ENCODE data around the gene TSNAXIP1. TPM values are rescaled to one million over a fixed set of nuclear protein-coding genes. Genes with fewer than 3 reads are reported as not detected.
A peak's percentile ranks its signal among the peaks of the same experiment; 100 is the strongest.

Gene TSNAXIP1
- total RNA-seq, 3 donors from 2014 or later (not counting 1 experiment from before 2014, with no cell fraction given), result 0.15 to 0.68 TPM; not detected in 1

DNA sequence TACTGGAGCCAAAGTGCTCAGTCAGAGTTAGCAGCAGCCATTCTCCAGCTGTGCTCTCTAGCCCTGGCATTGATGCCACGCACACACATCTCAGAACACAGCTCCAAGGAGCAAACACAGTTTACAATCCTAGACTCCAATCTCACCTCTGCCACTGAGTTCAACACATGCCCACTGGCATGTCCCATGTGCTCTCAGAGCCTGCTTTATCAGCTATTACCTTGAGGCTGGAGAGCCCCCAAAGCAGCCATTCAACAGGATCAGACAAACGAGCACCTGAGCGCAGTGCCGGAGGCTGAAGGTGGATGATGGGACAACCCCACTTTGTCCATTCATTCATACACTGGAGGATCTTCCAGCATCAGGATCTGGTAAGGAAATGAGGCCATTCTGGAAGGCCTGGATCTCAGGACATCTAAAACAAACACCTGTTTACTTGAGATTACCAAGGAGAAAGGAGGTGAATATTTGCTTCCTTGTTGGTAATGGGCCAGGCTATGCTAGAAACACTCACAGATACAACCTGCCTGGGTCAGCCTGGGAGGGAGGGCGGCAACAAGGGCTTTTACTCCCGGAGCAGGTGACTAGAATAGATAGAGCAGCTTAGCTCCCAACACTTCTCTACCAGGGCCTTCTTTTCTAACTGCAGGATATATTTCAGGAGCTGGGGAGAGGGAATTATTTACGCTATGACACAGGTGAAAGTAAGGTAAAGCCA, 25.7 kb upstream of the TSNAXIP1 start:
- Histone ChIP-seq H3K4me1 (ENCODE audit: control insufficient read depth, insufficient read depth, low read length) (peaks cover 15% of the 10 kb centered on the region), H3K9me3 (ENCODE audit: control insufficient read depth, insufficient read depth, low read length) (no peaks in the 10 kb centered on the region), H3K36me3 (ENCODE audit: control insufficient read depth, insufficient read depth, low read length) (no peaks in the 10 kb centered on the region), H3K4me3 (ENCODE audit: low read length) (no peak overlapping the region), H3K27me3 (ENCODE audit: control insufficient read depth, insufficient read depth, low read length) (no peaks in the 10 kb centered on the region), H3K27ac (ENCODE audit: low read length) (no peak overlapping the region)
- intact Hi-C loops (cut with micrococcal nuclease), result no loop called here
- 88% methylated on average over 6 of the region's 7 CpGs for WGBS (ENCODE audit: insufficient coverage)
- peaks cover 20 to 23% of the 10 kb centered on the region in 2 donors for H3K4me1 Mint-ChIP-seq
- no peaks in the 10 kb centered on the region for H3K36me3 Mint-ChIP-seq
- no peak for TF ChIP-seq CTCF (IDR thresholded peaks at IDR 0.05)
- H3K27ac Mint-ChIP-seq, result peak overlapping the region; percentile 75 to 85
- no peaks in the 10 kb centered on the region for H3K9me3 Mint-ChIP-seq
- no peak overlapping the region for H3K4me3 Mint-ChIP-seq
- DNase-seq (no peak), ATAC-seq (peak in 1 of 3 donors; percentile 17)
- no peaks in the 10 kb centered on the region for H3K27me3 Mint-ChIP-seq (ENCODE audit: low read depth in 2 of 2)

- TF ChIP-seq CTCF (IDR thresholded peaks at IDR 0.05), result no peak
- H3K27ac Mint-ChIP-seq, result peak overlapping the region; percentile 75 to 85
- DNase-seq, result peak in 1 of 2 donors; percentile 49
- Histone ChIP-seq H3K36me3 (ENCODE audit: control insufficient read depth, insufficient read depth, low read length) (no peaks in the 10 kb centered on the region), H3K4me3 (ENCODE audit: low read length) (no peak overlapping the region), H3K4me1 (ENCODE audit: control insufficient read depth, insufficient read depth, low read length) (peaks cover 15% of the 10 kb centered on the region), H3K9me3 (ENCODE audit: control insufficient read depth, insufficient read depth, low read length) (no peaks in the 10 kb centered on the region), H3K27me3 (ENCODE audit: control insufficient read depth, insufficient read depth, low read length) (no peaks in the 10 kb centered on the region), H3K27ac (ENCODE audit: low read length) (peak overlapping the region; percentile 6)
- no peak overlapping the region for H3K4me3 Mint-ChIP-seq
- no peaks in the 10 kb centered on the region for H3K9me3 Mint-ChIP-seq
- H3K27me3 Mint-ChIP-seq (ENCODE audit: low read depth in 2 of 2), result no peaks in the 10 kb centered on the region
- H3K36me3 Mint-ChIP-seq, result no peaks in the 10 kb centered on the region
- ATAC-seq, result peak in 2 of 3 donors; percentile 43 to 71
- 22% methylated on average over 5 of the region's 5 CpGs for WGBS (ENCODE audit: insufficient coverage)
- H3K4me1 Mint-ChIP-seq, result peaks cover 20 to 23% of the 10 kb centered on the region in 2 donors
- intact Hi-C loops (cut with micrococcal nuclease), result no loop called here
Observed at GRCh38 chr16:67781565-67781921, 25.1 kb upstream of the TSNAXIP1 start.

DNA sequence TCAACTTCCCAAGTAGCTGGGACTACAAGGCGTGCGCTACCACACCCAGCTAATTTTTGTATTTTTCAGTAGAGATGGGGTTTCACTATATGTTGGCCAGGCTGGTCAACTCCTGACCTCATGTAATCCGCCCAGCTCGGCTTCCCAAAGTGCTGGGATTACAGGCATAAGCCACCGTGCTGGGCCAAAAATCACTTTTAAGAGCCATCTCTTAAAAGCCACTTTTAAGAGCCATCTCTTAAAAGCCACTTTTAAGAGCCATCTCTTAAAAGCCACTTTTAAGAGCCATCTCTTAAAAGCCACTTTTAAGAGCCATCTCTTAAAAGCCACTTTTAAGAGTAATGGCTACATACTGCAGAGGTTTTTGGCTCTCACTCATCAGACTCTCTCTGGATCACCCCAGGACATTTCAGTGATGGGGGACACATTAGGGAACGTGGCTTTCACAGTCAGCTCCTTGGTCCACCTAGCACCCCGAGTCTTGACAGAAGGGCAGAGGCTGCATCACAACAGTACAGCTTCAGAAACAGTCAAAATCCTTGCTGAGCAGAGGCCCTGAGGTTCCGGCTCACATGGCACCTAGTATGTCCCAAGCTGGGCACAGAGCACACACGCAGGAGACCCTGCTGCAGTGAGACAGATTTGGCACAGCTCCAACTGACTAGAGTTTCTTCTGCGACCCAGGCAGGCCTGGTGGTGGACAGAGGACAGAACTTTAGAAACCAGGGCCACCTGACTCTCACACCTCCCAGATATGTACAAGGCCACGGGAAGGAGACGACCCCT, 23.9 kb upstream of the TSNAXIP1 start:
- intact Hi-C loops (cut with micrococcal nuclease), result no loop called here

More for the DNA sequence above, 23.9 kb upstream of the TSNAXIP1 start:
- WGBS (ENCODE audit: insufficient coverage), result 92% methylated on average over 12 of the region's 12 CpGs
- H3K9me3 Mint-ChIP-seq, result no peaks in the 10 kb centered on the region
- H3K27ac ChIP-seq (ENCODE audit: low read length), result no peak overlapping the region
- no peaks in the 10 kb centered on the region for H3K36me3 Mint-ChIP-seq
- H3K4me1 ChIP-seq (ENCODE audit: control insufficient read depth, insufficient read depth, low read length), result peaks cover 15% of the 10 kb centered on the region
- no peak overlapping the region for H3K27ac Mint-ChIP-seq
- H3K9me3 ChIP-seq (ENCODE audit: control insufficient read depth, insufficient read depth, low read length), result no peaks in the 10 kb centered on the region
- DNase-seq, result no peak
- TF ChIP-seq CTCF (IDR thresholded peaks at IDR 0.05), result no peak
- H3K4me1 Mint-ChIP-seq, result peaks cover 20 to 23% of the 10 kb centered on the region in 2 donors
- no peak overlapping the region for H3K4me3 Mint-ChIP-seq
- H3K4me3 ChIP-seq (ENCODE audit: low read length), result no peak overlapping the region
- no peaks in the 10 kb centered on the region for H3K36me3 ChIP-seq (ENCODE audit: control insufficient read depth, insufficient read depth, low read length)
- H3K27me3 ChIP-seq (ENCODE audit: control insufficient read depth, insufficient read depth, low read length), result no peaks in the 10 kb centered on the region
- H3K27me3 Mint-ChIP-seq (ENCODE audit: low read depth in 2 of 2), result no peaks in the 10 kb centered on the region
- no peak for ATAC-seq
